IPS DF 4.7 (cell line): Measurements from ENCODE around the gene MICALL2.

ENCODE experiments used
- DNase-seq: peaks from one replicate; pipeline ENCODE4 v3.0.0-alpha.2; 2013; ENCODE audit warnings: low spot score; ENCODE audit errors: extremely low read depth

The MICALL2 gene

GRCh38 chr7:1434891-1435670 is 24.2 kb downstream of the MICALL2 start:
- DNase-seq, result no peak

GRCh38 chr7:1434165-1434718 is 25.0 kb downstream of the MICALL2 start:
- no peak for DNase-seq

- no peak for DNase-seq
These were observed 25.9 kb downstream of the MICALL2 start for GRCh38 chr7:1433128-1433920.

GRCh38 chr7:1432411-1433082 is 26.7 kb downstream of the MICALL2 start:
- no peak for DNase-seq

- no peak for DNase-seq
These were observed 27.5 kb downstream of the MICALL2 start for GRCh38 chr7:1431634-1432380.

GRCh38 chr7:1431226-1431625 is 28.0 kb downstream of the MICALL2 start:
- no peak for DNase-seq

GRCh38 chr7:1430056-1430845 is 29.0 kb downstream of the MICALL2 start:
- no peak for DNase-seq

GRCh38 chr7:1428941-1429501 is 30.2 kb downstream of the MICALL2 start:
- no peak for DNase-seq

GRCh38 chr7:1427064-1427657 is 32.1 kb downstream of the MICALL2 start:
- DNase-seq, result no peak

GRCh38 chr7:1426474-1426873 is 32.8 kb downstream of the MICALL2 start:
- no peak for DNase-seq

GRCh38 chr7:1425292-1426136 is 33.8 kb downstream of the MICALL2 start:
- DNase-seq, result no peak

GRCh38 chr7:1424041-1424440 is 35.2 kb downstream of the MICALL2 start:
- DNase-seq, result no peak

- DNase-seq, result no peak
These were observed 35.9 kb downstream of the MICALL2 start for GRCh38 chr7:1423264-1423811.

GRCh38 chr7:1422512-1423263 is 36.6 kb downstream of the MICALL2 start:
- no peak for DNase-seq

GRCh38 chr7:1421946-1422345 is 37.3 kb downstream of the MICALL2 start:
- DNase-seq, result no peak

GRCh38 chr7:1421020-1421790 is 38.1 kb downstream of the MICALL2 start:
- no peak for DNase-seq

GRCh38 chr7:1419688-1420087 is 39.6 kb downstream of the MICALL2 start:
- DNase-seq, result no peak
